Lower lobe of right lung (tissue), 2 donors: ENCODE measurements around the gene DENND10. TPM values are rescaled to one million over a fixed set of nuclear protein-coding genes. Genes with fewer than 3 reads are reported as not detected.
A peak's percentile ranks its signal among the peaks of the same experiment; 100 is the strongest.
"Not testable (repeated sequence)": the region's sequence is repeated elsewhere in the genome, so short reads cannot be mapped to it uniquely, and the experiment has no call there.

Experiments
- ATAC-seq, 2 donors: fragments of 200-7000 bp; cut with Tn5 transposase; one replicate each; pipeline ENCODE4 v1.9.1; 2020 to 2022; ENCODE audit warnings: mild to moderate bottlenecking in 2 of 2, moderate library complexity in 2 of 2
- DNase-seq: peaks from one replicate; pipeline ENCODE4 v3.0.0-alpha.2; 2020
- H3K27ac ChIP-seq: fragments of 200-600 bp; one replicate; pipeline ENCODE4 v1.8.0; 2022
- H3K27me3 ChIP-seq: fragments of 200-600 bp; one replicate; pipeline ENCODE4 v1.8.0; 2022; ENCODE audit warnings: low read depth
- H3K36me3 ChIP-seq: fragments of 200-600 bp; one replicate; pipeline ENCODE4 v1.8.0; 2022; ENCODE audit warnings: mild to moderate bottlenecking
- H3K4me1 ChIP-seq: fragments of 200-600 bp; one replicate; pipeline ENCODE4 v1.8.0; 2022
- H3K4me3 ChIP-seq: fragments of 200-600 bp; one replicate; pipeline ENCODE4 v1.8.0; 2022; ENCODE audit warnings: mild to moderate bottlenecking
- H3K9me3 ChIP-seq: fragments of 200-600 bp; one replicate; pipeline ENCODE4 v1.8.0; 2022
- intact Hi-C: fragments of 100-400 bp; cut with DNase I; formaldehyde crosslinking; loops from one replicate; pipeline ENCODE4 v1.11.0; 2022
- total RNA-seq: library from RNA; stranded (reverse); fragmentation: NEBNext Ultra II Directional; extraction: Animal tissue kit (Norgen Biotek cat#: 25700); gene quantifications from one replicate; pipeline ENCODE4 v1.2.1, GENCODE V29; 2021
- TF ChIP-seq, protein P1 (sequence below): fragments of 200-600 bp; IDR thresholded peaks from one replicate; pipeline ENCODE4 v1.8.0; 2022; ENCODE audit warnings: antibody characterized with exemption, mild to moderate bottlenecking
- donor health status: DM: no; HTN: yes; CAD: no; lungs with severe emphysema.

Gene DENND10
- total RNA-seq, 1 donor from 2014 or later = 33.8 TPM

DNA sequence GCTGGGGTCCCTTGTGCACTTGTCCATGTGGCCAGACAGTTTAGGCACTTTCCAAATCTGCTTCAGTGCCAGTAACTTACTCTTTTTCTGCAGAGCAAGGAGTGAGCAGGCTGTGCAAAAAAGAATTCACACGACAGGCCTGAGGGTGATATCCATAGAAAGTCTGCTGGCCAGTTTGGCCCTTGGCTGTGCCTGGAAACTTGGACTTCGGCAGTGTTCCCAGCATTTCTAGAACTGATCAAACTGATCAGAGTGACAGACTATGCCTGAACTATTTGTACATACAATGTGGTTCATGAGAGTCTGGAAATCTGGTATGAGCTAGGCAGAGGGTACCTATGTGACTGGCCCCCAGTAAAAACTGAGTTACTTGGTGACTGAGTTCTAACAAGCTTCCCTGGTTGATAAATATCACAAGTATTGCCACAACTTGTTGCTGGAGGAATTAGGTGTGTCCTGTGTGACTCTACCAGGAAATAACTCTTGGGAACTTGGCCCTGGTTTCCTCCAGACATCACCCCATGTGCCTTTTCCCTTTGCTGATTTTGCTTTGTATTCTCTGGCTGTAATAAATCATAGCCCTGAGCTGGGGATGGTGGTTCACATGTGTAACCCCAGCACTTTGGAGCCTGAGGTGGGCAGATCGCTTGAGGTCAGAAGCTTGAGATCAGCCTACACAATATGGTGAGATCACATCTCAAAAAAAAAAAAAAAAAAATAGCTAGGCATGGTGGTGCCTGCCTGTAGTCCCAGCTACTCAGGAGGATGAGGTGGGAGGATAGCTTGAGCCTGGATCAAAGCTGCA is 3.3 kb upstream of the DENND10 start:
- Histone ChIP-seq H3K36me3 (no peaks in the 10 kb centered on the region), H3K9me3 (no peaks in the 10 kb centered on the region), H3K4me3 (no peak overlapping the region), H3K27ac (peak overlapping the region; percentile 47), H3K27me3 (no peaks in the 10 kb centered on the region), H3K4me1 (peaks cover 8% of the 10 kb centered on the region)
- ATAC-seq (no peak), DNase-seq (no peak)
- intact Hi-C loops = no loop called here
- TF ChIP-seq, protein P1, sequence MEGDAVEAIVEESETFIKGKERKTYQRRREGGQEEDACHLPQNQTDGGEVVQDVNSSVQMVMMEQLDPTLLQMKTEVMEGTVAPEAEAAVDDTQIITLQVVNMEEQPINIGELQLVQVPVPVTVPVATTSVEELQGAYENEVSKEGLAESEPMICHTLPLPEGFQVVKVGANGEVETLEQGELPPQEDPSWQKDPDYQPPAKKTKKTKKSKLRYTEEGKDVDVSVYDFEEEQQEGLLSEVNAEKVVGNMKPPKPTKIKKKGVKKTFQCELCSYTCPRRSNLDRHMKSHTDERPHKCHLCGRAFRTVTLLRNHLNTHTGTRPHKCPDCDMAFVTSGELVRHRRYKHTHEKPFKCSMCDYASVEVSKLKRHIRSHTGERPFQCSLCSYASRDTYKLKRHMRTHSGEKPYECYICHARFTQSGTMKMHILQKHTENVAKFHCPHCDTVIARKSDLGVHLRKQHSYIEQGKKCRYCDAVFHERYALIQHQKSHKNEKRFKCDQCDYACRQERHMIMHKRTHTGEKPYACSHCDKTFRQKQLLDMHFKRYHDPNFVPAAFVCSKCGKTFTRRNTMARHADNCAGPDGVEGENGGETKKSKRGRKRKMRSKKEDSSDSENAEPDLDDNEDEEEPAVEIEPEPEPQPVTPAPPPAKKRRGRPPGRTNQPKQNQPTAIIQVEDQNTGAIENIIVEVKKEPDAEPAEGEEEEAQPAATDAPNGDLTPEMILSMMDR = no peak

DNA sequence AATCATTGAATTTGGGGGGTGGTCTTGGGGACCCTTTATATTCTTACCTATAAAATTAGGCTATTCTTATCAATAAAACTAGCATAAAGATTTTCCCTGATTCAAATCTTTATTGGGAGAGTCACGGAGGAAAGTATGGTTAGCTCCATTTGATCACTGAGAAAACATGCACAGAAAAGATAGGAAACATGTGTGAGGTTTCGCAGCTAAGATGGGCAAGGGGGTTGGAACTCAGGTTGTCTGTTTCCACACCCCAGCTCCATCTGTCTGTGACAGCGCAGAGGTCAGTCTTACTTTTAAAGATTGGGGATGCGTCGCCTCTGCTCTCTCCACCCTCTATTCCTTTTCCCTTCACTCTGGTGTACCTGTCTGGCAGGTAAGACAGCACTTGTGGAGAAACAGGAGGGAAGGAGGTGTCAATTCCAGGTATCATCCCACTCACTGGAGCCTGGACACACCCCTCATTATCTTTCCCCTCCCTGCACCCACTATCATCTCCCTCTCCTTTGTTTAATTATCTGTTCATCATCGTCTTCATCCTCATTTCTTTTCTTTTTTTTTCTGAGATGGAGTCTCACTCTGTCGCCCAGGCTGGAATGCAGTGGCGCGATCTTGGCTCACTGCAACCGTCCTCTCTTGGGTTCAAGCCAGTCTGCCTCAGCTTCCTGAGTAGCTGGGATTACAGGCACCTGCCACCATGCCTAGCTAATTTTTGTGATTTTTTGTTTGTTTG is 2.4 kb upstream of the DENND10 start:
- TF ChIP-seq, protein P1 = no peak
- Histone ChIP-seq H3K36me3 (no peaks in the 10 kb centered on the region), H3K27ac (no peak overlapping the region), H3K4me1 (peaks cover 8% of the 10 kb centered on the region), H3K27me3 (no peaks in the 10 kb centered on the region), H3K4me3 (no peak overlapping the region), H3K9me3 (no peaks in the 10 kb centered on the region)
- no peak for ATAC-seq
- DNase-seq = no peak
- intact Hi-C loops = no loop called here

DNA sequence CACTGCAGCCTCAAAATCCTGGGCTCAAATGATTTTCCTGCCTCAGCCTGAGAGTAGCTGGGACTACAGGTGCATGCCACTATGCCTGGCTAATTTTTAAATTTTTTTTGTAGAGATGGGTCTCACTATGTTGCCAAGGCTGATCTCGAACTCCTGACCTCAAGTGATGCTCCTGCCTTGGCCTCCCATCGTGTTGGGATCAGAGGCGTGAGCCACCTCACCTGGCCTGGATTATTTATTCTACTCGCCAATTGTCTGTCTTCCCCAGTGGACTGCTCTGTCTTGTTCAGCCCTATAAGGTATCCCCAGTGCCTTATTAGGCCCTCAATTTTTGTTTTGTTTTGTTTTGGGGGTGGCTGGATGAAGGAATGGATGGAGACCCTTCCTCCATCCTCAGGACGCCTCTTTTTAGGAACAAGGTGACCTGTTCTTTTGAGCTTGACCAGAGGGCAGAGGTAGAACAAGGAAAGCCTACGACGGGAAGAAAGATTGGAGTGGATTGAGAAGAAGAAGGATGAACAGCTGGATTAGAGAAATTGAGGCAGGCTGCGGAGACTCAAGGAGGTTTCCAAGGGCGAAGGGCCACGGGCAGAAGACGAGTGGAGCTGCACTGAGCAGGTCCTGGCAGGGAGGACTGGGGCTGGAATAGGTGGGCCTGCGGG is 541 bp upstream of the DENND10 start:
- DNase-seq (no peak), ATAC-seq (no peak)
- TF ChIP-seq, protein P1 = no peak
- no peaks in the 10 kb centered on the region for H3K9me3 ChIP-seq
- intact Hi-C loops = no loop called here
- H3K27me3 ChIP-seq = no peaks in the 10 kb centered on the region
- peaks cover 8% of the 10 kb centered on the region for H3K4me1 ChIP-seq
- peaks cover 7% of the 10 kb centered on the region for H3K36me3 ChIP-seq
- H3K4me3 ChIP-seq = no peak overlapping the region
- H3K27ac ChIP-seq = no peak overlapping the region

DNA sequence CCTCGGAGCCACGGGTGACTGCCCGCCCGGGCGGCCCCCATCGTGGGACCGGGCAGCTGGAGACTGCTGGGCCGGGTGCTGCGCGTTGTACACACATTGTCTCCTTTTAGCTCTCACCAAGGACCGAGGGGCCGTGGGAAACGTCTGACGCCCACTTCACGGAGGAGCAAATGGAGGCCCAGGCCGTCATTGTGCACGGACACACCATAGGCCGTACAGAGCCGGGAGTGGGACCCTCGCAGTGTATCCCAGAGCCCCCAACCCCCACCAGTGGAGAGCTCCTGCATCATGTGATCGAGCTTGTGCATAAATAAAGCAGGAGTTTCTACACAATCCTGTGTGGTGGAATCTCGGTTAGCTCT is 722 bp downstream of the DENND10 start:
- Histone ChIP-seq H3K4me3 (peak overlapping the region; percentile 75), H3K27me3 (no peaks in the 10 kb centered on the region), H3K4me1 (peaks cover 8% of the 10 kb centered on the region), H3K27ac (peak overlapping the region; percentile 67), H3K9me3 (no peaks in the 10 kb centered on the region), H3K36me3 (peaks cover 19% of the 10 kb centered on the region)
- peak; percentile 52 for DNase-seq
- TF ChIP-seq, protein P1 = no peak
- ATAC-seq = no peak
- intact Hi-C loops = no loop called here

DNA sequence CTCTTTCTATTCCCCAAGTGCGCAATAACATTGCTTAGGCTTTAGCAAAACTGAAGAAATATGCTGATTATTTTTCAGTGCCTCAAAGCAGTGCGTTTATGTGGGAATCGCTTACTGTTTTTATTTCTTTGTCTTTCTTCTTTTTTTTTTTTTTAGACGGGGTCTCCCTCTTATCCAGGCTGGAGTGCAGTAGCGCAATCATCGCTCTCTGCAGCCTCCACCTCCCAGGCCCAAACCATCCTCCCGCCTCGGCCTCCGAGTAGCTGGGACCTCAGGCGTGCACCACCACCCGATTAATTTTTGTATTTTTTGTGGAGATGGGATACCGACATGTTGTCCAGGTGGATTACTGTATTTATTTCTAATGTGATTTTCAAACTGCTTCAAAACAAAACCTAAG is 1.2 kb downstream of the DENND10 start:
- no peak overlapping the region for H3K27ac ChIP-seq
- TF ChIP-seq, protein P1 = no peak
- DNase-seq = no peak
- no peaks in the 10 kb centered on the region for H3K9me3 ChIP-seq
- H3K27me3 ChIP-seq = no peaks in the 10 kb centered on the region
- intact Hi-C loops = no loop called here
- ATAC-seq = no peak
- peaks cover 8% of the 10 kb centered on the region for H3K4me1 ChIP-seq
- peak overlapping the region; percentile 75 for H3K4me3 ChIP-seq
- H3K36me3 ChIP-seq = peaks cover 24% of the 10 kb centered on the region

DNA sequence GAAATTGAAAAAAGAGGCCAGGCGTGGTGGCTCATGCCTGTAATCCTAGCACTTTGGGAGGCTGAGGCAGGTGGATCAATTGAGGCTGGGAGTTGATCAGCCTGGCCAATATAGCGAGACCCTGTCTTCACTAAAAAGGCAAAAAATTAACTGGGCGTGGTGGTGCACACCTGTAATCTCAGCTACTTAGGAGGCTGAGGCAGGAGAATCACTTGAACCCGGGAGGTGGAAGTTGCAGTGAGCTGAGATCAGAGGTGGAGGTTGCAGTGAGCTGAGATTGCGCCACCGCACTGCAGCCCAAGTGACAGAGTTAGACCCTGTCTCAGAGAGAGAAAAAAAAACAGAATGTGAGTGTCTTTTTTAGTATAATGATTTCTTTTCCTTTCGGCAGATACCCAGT is 2.0 kb downstream of the DENND10 start:
- DNase-seq, H3K4me3 ChIP-seq, H3K27ac ChIP-seq, intact Hi-C loops, ATAC-seq, H3K9me3 ChIP-seq, H3K27me3 ChIP-seq, H3K4me1 ChIP-seq: not testable (repeated sequence)
- H3K36me3 ChIP-seq = peaks cover 31% of the 10 kb centered on the region

GRCh38 chr10:119107106-119107505 is 3.2 kb downstream of the DENND10 start:
- H3K27ac ChIP-seq, H3K9me3 ChIP-seq, H3K27me3 ChIP-seq, H3K4me3 ChIP-seq, H3K4me1 ChIP-seq, DNase-seq, ATAC-seq, intact Hi-C loops: not testable (repeated sequence)
- H3K36me3 ChIP-seq = peaks cover 42% of the 10 kb centered on the region

- ATAC-seq, intact Hi-C loops: not testable (repeated sequence)
Observed at GRCh38 chr10:119107771-119108170, 3.9 kb downstream of the DENND10 start.

More at GRCh38 chr10:119107771-119108170, 3.9 kb downstream of the DENND10 start:
- not testable (repeated sequence) for H3K4me3 ChIP-seq, H3K27ac ChIP-seq, H3K27me3 ChIP-seq, H3K9me3 ChIP-seq, H3K4me1 ChIP-seq, DNase-seq
- H3K36me3 ChIP-seq = peaks cover 49% of the 10 kb centered on the region
